ENCODE results near the gene MMAB.

The MMAB gene

GRCh38 chr12:109573029-109573913 lies at the start of gene MMAB, which contains the start of gene MVK:
Gene MMAB (minus strand): TSS chr12:109573504. CDS start chr12:109573480, 24 bp downstream.
Gene MVK (plus strand): TSS chr12:109573794. CDS start chr12:109574823, 1,029 bp downstream.
- DNase-seq (ENCODE audit: low read depth, low spot score) = peak; percentile 97

- no peak for DNase-seq (ENCODE audit: low read depth, low spot score)
Observed at GRCh38 chr12:109621901-109622364, 48.6 kb upstream of the MMAB start.

- no peak for DNase-seq (ENCODE audit: low read depth, low spot score)
Observed at GRCh38 chr12:109621211-109621694, 47.9 kb upstream of the MMAB start.

DNA sequence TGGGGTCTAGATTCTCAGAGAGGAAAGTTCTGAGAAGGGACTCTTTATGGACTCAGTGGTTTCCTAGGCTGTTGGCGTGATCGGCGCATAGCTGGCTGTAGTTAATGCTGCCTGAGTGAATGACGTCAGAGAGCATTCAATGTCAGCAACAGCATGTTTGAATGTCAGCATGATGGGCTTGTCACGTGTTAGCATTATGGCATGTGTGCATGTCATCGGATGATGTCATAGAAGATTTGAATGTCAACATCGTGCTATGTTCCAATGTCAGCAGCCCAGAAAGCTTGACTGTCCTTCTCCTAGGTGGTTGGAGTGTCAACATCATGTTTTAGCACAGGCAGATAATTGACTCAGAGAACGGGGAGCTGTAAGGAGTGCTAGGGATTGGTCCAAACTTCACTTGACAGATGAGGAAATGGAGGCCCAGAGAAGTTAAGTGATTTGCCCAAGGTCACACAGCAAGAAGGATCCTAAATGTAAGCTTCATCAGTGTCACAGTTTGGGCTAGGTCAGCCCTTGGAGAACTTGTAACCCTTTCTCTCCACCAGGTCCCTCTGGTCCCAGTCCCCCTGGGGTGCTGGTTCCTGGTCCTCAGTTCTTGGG lies 45.8 kb upstream of the MMAB start:
- no peak for DNase-seq (ENCODE audit: low read depth, low spot score)

DNA sequence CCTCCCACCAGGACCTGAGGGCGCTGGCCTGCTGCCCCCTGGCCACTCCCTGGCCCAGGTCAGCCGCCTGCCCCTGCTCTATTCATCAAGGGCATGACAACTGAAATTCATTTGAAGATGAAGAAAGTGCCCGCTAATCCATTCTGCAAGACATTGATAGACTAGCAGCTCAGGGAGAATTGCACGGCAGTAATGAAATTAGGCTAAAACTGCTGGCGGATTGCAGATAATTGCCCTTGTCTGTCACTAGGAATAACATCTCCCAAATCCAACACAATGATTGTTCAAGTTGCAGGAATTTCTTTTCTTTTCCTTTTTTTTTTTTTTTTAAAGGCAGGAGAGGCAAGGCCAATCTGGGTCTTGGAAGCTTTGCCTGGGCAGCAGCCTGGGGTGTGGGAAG lies 44.8 kb upstream of the MMAB start:
- DNase-seq (ENCODE audit: low read depth, low spot score) = no peak

GRCh38 chr12:109617491-109617890 lies 44.2 kb upstream of the MMAB start:
- no peak for DNase-seq (ENCODE audit: low read depth, low spot score)

GRCh38 chr12:109615556-109616229 lies 42.4 kb upstream of the MMAB start:
- no peak for DNase-seq (ENCODE audit: low read depth, low spot score)

GRCh38 chr12:109613649-109614455 lies 40.5 kb upstream of the MMAB start:
- DNase-seq (ENCODE audit: low read depth, low spot score) = no peak

GRCh38 chr12:109612975-109613502 lies 39.7 kb upstream of the MMAB start:
- no peak for DNase-seq (ENCODE audit: low read depth, low spot score)

GRCh38 chr12:109612003-109612402 lies 38.7 kb upstream of the MMAB start:
- DNase-seq (ENCODE audit: low read depth, low spot score) = no peak

GRCh38 chr12:109611223-109611622 lies 37.9 kb upstream of the MMAB start:
- no peak for DNase-seq (ENCODE audit: low read depth, low spot score)

DNA sequence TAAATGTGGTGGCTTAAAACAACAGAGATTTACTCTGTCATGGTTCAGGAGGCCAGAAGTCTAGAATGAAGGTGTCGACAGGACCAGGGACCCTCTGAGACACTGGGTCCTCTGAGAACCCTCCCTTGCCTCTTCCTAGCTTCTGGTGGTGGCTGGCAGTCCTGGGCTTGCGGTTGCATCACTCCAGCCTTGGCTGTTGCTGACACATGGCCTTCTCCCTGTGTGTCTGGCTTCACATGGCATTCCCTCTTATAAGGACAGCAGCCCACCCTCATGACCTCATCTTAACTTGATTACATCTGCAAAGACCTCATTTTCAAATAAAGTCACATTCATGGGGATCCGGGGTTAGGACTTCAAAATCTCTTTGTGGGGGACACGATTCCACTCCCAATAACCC lies 37.2 kb upstream of the MMAB start:
- no peak for DNase-seq (ENCODE audit: low read depth, low spot score)

- no peak for DNase-seq (ENCODE audit: low read depth, low spot score)
Observed at GRCh38 chr12:109609342-109609741, 36.0 kb upstream of the MMAB start.

- DNase-seq (ENCODE audit: low read depth, low spot score) = no peak
Observed at GRCh38 chr12:109608793-109609192, 35.5 kb upstream of the MMAB start.

GRCh38 chr12:109608270-109608669 lies 35.0 kb upstream of the MMAB start:
- no peak for DNase-seq (ENCODE audit: low read depth, low spot score)

- DNase-seq (ENCODE audit: low read depth, low spot score) = no peak
Observed at GRCh38 chr12:109607618-109608017, 34.3 kb upstream of the MMAB start.

DNA sequence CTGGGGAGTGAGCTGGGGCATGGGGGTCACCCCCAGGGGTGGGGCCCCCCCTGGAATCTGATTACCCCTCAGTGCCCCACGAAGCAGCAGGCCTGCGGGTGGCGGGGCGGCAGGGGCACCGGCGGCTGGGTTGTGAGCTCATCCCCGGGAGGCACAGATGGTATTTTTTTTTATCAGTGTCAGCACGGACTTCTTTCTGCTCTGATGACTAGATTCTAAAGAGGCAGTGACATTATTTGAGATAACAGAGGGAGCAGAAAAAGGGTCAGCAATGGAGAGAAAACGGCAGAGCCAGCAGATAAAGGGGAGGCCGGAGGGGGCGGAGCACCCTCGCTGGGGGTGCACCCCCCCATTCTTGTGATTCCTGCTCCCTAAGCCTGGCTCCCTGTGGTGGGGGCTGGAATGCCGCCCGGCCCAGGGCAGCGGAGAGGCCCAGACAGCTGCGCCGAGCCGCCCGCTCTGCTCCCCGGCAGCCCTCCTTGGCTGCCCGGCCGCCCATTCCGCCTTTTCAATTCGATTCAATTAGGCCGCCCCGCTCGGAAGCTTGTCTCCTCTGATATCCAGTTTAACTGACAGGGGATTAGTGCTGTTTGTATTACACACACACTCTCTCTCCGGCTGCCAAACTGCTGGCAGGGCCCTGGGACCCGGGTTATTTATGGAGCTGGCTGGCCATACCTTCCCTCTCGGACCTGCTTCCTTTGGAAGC lies 33.2 kb upstream of the MMAB start:
- DNase-seq (ENCODE audit: low read depth, low spot score) = no peak

- no peak for DNase-seq (ENCODE audit: low read depth, low spot score)
Observed at GRCh38 chr12:109605599-109606228, 32.4 kb upstream of the MMAB start.

- no peak for DNase-seq (ENCODE audit: low read depth, low spot score)
Observed at GRCh38 chr12:109605016-109605415, 31.7 kb upstream of the MMAB start.

DNA sequence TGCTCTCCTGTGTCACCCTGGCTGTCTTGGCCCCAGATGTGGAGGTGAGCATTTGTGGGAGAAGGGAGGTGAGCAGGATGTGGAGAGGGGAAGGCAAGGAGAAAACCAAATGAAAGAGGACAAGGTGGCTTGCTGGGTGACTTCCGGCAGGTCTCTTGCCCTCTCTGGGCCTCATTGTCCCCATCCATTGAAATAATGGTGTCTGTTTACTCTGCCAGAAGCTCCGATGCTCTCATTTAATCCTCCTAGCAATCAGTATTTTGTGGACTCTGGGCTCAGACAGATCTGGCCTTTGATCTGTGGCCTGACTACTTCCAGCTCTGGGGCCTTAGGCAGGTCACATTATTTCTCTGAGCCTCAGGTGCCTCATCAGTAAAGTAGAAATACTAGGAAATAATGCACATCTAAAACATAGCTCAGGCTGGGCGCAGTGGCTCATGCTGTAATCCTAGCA lies 30.9 kb upstream of the MMAB start:
- DNase-seq (ENCODE audit: low read depth, low spot score) = no peak

Data from brain pericyte (primary cell).